Activated naive CD4-positive, alpha-beta T cell treated with anti-CD3 and anti-CD28 coated beads, Interleukin-2, amount 50 U/mL, for 72 hours (primary cell): ENCODE results near the gene PRSS48. TPM values are rescaled to one million over a fixed set of nuclear protein-coding genes. Genes with fewer than 3 reads are reported as not detected.
"Not testable (repeated sequence)": the region's sequence is repeated elsewhere in the genome, so short reads cannot be mapped to it uniquely, and the experiment has no call there.

ENCODE experiments used
- ATAC-seq, 2 donors: fragments of 150-1000 bp; cut with Tn5 transposase; 2 replicates each; pipeline ENCODE4 v1.10.0; 2021; ENCODE audit warnings: mild to moderate bottlenecking in 2 of 2, moderate library complexity in 2 of 2
- DNase-seq, 2 donors: peaks; one replicate each; pipeline ENCODE4 v3.0.0; 2021 to 2022; ENCODE audit warnings: low spot score in 2 of 2
- H3K27ac Mint-ChIP-seq, 2 donors: one replicate each; pipeline ENCODE4 v1.8.0; 2022; ENCODE audit warnings: mild to moderate bottlenecking in 2 of 2, mixed read lengths in 2 of 2
- H3K36me3 Mint-ChIP-seq, 2 donors: one replicate each; pipeline ENCODE4 v1.8.0; 2022; ENCODE audit warnings: mixed read lengths in 2 of 2
- H3K9me3 Mint-ChIP-seq, 2 donors: one replicate each; pipeline ENCODE4 v1.8.0; 2022; ENCODE audit warnings: mixed read lengths in 2 of 2
- total RNA-seq, 2 donors: library from RNA; stranded (reverse); gene quantifications; one replicate each; pipeline ENCODE4 v1.2.3, GENCODE V29; 2022

Gene PRSS48
- total RNA-seq, 2 donors from 2014 or later: not detected

- ATAC-seq (no peak), DNase-seq (no peak)
- Mint-ChIP-seq H3K36me3 (peaks cover 0 to 5% of the 10 kb centered on the region in 2 donors), H3K9me3 (peaks cover 0 to 4% of the 10 kb centered on the region in 2 donors), H3K27ac (no peak overlapping the region)
Measured at GRCh38 chr4:151297170-151297569, 20.2 kb downstream of the PRSS48 start.

GRCh38 chr4:151302432-151302831 is 25.5 kb downstream of the PRSS48 start:
- peaks cover 0 to 5% of the 10 kb centered on the region in 2 donors for H3K36me3 Mint-ChIP-seq
- H3K9me3 Mint-ChIP-seq: peaks cover 0 to 4% of the 10 kb centered on the region in 2 donors
- peak overlapping the region in 1 of 2 donors; percentile 39 for H3K27ac Mint-ChIP-seq
- DNase-seq (no peak), ATAC-seq (peak in 1 of 2 donors; percentile 68)

- ATAC-seq: no peak
- peaks cover 0 to 5% of the 10 kb centered on the region in 2 donors for H3K36me3 Mint-ChIP-seq
- no peak for DNase-seq
Measured at GRCh38 chr4:151304226-151304625, 27.3 kb downstream of the PRSS48 start.

GRCh38 chr4:151304755-151305154 is 27.8 kb downstream of the PRSS48 start:
- peaks cover 0 to 5% of the 10 kb centered on the region in 2 donors for H3K36me3 Mint-ChIP-seq
- DNase-seq (no peak), ATAC-seq (peak in 1 of 2 donors; percentile 38)
- H3K9me3 Mint-ChIP-seq: peaks cover 0 to 4% of the 10 kb centered on the region in 2 donors
- no peak overlapping the region for H3K27ac Mint-ChIP-seq

More at GRCh38 chr4:151304226-151304625, 27.3 kb downstream of the PRSS48 start:
- Mint-ChIP-seq H3K27ac (no peak overlapping the region), H3K9me3 (peaks cover 0 to 4% of the 10 kb centered on the region in 2 donors)

- ATAC-seq (no peak), DNase-seq (no peak)
- Mint-ChIP-seq H3K9me3 (no peaks in the 10 kb centered on the region), H3K27ac (no peak overlapping the region), H3K36me3 (no peaks in the 10 kb centered on the region)
Measured at GRCh38 chr4:151310124-151310728, 33.3 kb downstream of the PRSS48 start.

GRCh38 chr4:151313306-151314009 is 36.5 kb downstream of the PRSS48 start:
- DNase-seq: no peak
- Mint-ChIP-seq H3K36me3 (no peaks in the 10 kb centered on the region), H3K27ac (no peak overlapping the region), H3K9me3 (no peaks in the 10 kb centered on the region)
- no peak for ATAC-seq

- H3K36me3 Mint-ChIP-seq: no peaks in the 10 kb centered on the region
- ATAC-seq (no peak), DNase-seq (no peak)
- H3K9me3 Mint-ChIP-seq: no peaks in the 10 kb centered on the region
- H3K27ac Mint-ChIP-seq: no peak overlapping the region
Measured at GRCh38 chr4:151314010-151314355, 37.0 kb downstream of the PRSS48 start.

GRCh38 chr4:151314479-151314878 is 37.5 kb downstream of the PRSS48 start:
- no peak for ATAC-seq
- DNase-seq: no peak
- Mint-ChIP-seq H3K36me3 (no peaks in the 10 kb centered on the region), H3K27ac (no peak overlapping the region), H3K9me3 (no peaks in the 10 kb centered on the region)

- no peaks in the 10 kb centered on the region for H3K9me3 Mint-ChIP-seq
- DNase-seq (no peak), ATAC-seq (no peak)
- no peak overlapping the region for H3K27ac Mint-ChIP-seq
- H3K36me3 Mint-ChIP-seq: no peaks in the 10 kb centered on the region
Measured at GRCh38 chr4:151315212-151315886, 38.4 kb downstream of the PRSS48 start.

- DNase-seq (no peak), ATAC-seq (no peak)
- Mint-ChIP-seq H3K36me3 (no peaks in the 10 kb centered on the region), H3K9me3 (no peaks in the 10 kb centered on the region), H3K27ac (peak overlapping the region in 1 of 2 donors; percentile 25)
Measured at GRCh38 chr4:151316645-151317044, 39.7 kb downstream of the PRSS48 start.

- no peak overlapping the region for H3K27ac Mint-ChIP-seq
- no peaks in the 10 kb centered on the region for H3K36me3 Mint-ChIP-seq
- no peak for ATAC-seq
- DNase-seq: no peak
- H3K9me3 Mint-ChIP-seq: no peaks in the 10 kb centered on the region
Measured at GRCh38 chr4:151318307-151319006, 41.5 kb downstream of the PRSS48 start.

- DNase-seq (no peak), ATAC-seq (no peak)
- no peaks in the 10 kb centered on the region for H3K9me3 Mint-ChIP-seq
- H3K36me3 Mint-ChIP-seq: no peaks in the 10 kb centered on the region
- no peak overlapping the region for H3K27ac Mint-ChIP-seq
Measured at GRCh38 chr4:151319490-151319889, 42.5 kb downstream of the PRSS48 start.

GRCh38 chr4:151321586-151321985 is 44.6 kb downstream of the PRSS48 start:
- no peak for ATAC-seq
- no peak for DNase-seq
- no peak overlapping the region for H3K27ac Mint-ChIP-seq
- H3K9me3 Mint-ChIP-seq: no peaks in the 10 kb centered on the region
- peaks cover 7 to 9% of the 10 kb centered on the region in 2 donors for H3K36me3 Mint-ChIP-seq

- not testable (repeated sequence) for H3K9me3 Mint-ChIP-seq, H3K27ac Mint-ChIP-seq, H3K36me3 Mint-ChIP-seq, DNase-seq, ATAC-seq
Measured at GRCh38 chr4:151322161-151322560, 45.2 kb downstream of the PRSS48 start.

- Mint-ChIP-seq H3K27ac (no peak overlapping the region), H3K36me3 (peaks cover 7 to 9% of the 10 kb centered on the region in 2 donors)
Measured at GRCh38 chr4:151322570-151322969, 45.6 kb downstream of the PRSS48 start.

GRCh38 chr4:151323667-151324066 is 46.7 kb downstream of the PRSS48 start:
- Mint-ChIP-seq H3K27ac (no peak overlapping the region), H3K9me3 (no peaks in the 10 kb centered on the region), H3K36me3 (peaks cover 7 to 9% of the 10 kb centered on the region in 2 donors)
- ATAC-seq: no peak
- DNase-seq: no peak

More at GRCh38 chr4:151322570-151322969, 45.6 kb downstream of the PRSS48 start:
- no peak for DNase-seq
- no peak for ATAC-seq
- no peaks in the 10 kb centered on the region for H3K9me3 Mint-ChIP-seq
